Body of pancreas (tissue), 4 donors: Measurements from ENCODE around the gene EFNA1. TPM values are rescaled to one million over a fixed set of nuclear protein-coding genes. Genes with fewer than 3 reads are reported as not detected.

ENCODE experiments used
- ATAC-seq: fragments of 150-250 bp; one replicate; pipeline ENCODE4 v1.9.1; 2016
- DNase-seq, 4 donors: peaks; one replicate each; pipeline ENCODE4 v3.0.0-alpha.2; 2019
- H3K27ac ChIP-seq, 4 donors: fragments of 200-600 bp; sonication (generic); 1 replicate in 3 of 4; 2 replicates in 1 of 4; pipeline versions ENCODE4 v1.5.1 to v1.6.1; 2016 to 2019; ENCODE audit warnings: mild to moderate bottlenecking in 1 of 4, mixed read lengths in 1 of 4, moderate library complexity in 1 of 4
- H3K27me3 ChIP-seq, 2 donors: fragments of 200-600 bp; sonication (generic); one replicate each; pipeline ENCODE4 v1.6.0; 2016; ENCODE audit warnings: mild to moderate bottlenecking in 1 of 2
- H3K36me3 ChIP-seq, 2 donors: fragments of 200-600 bp; sonication (generic); replicated peaks in 1 of 2; 2 replicates each; pipeline ENCODE4 v1.5.1; 2016; ENCODE audit warnings: low read depth in 2 of 2; ENCODE audit not compliant: insufficient read depth in 1 of 2
- H3K4me1 ChIP-seq: fragments of 200-600 bp; sonication (generic); one replicate; pipeline ENCODE4 v1.6.0; 2016
- H3K4me3 ChIP-seq, 2 donors: fragments of 200-600 bp; sonication (generic); 1 replicate in 1 of 2; 2 replicates in 1 of 2; pipeline ENCODE4 v1.5.1; 2016 to 2019
- H3K9me3 ChIP-seq, 3 donors: fragments of 200-600 bp; sonication (generic); 1 replicate in 2 of 3; 2 replicates in 1 of 3; pipeline ENCODE4 v1.5.1; 2016
- POLR2A ChIP-seq, 3 donors: fragments of 450-650 bp; IDR thresholded peaks; one replicate each; pipeline ENCODE4 v1.6.1; 2016; ENCODE audit warnings: antibody characterized with exemption in 3 of 3, mild to moderate bottlenecking in 2 of 3
- WGBS, 2 donors: methylation state at CpG; one replicate each; pipeline ENCODE4 v1.1.5; 2017; 5-methylcytosine and 5-hydroxymethylcytosine counted together
- intact Hi-C: fragments of 100-400 bp; cut with DNase I; formaldehyde crosslinking; loops from one replicate; pipeline ENCODE4 v1.15.1; 2023
- total RNA-seq, 2 donors: library from RNA; depleted of rRNA; stranded (reverse); fragments of >200 nt; gene quantifications; one replicate each; pipeline ENCODE4 v1.1.0, GENCODE V29; 2016
- TF ChIP-seq, protein P1 (sequence below), 7 experiments: fragments of 450-650 bp in 4 of 7; fragments of 200-600 bp in 3 of 7; sonication (generic) in 3 of 7; IDR thresholded peaks; one replicate each; pipeline ENCODE4 v1.5.1; 2016 to 2019; ENCODE audit warnings: antibody characterized with exemption in 7 of 7

The EFNA1 gene
- total RNA-seq, 2 donors from 2014 or later = 10.5 to 20.2 TPM

DNA sequence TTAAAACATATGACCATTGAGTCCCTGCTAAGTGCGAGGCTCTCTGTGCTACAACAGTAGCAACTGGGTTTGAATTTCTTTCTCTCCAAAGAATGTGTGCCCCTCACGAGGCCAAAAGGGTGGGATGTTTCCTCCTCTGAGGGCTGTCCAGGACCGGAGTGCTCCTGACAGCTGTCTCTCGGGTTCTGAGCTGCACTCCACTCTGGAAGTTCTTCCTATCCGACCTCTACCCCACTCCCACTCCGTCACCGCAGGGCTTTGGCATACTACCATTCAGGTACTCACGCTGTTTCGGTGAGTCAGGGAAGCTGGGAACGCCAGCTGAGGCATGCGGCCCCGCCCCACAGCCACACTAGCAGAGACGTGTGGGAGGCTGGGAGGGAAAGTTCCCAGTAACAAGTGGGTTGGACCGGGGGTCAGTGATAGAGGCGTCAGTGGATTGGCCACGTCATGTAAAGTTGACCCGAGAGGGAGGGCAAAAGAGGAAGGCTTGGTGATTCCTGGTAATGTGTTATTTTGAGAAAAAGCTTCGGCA, 7.3 kb downstream of the EFNA1 start:
- no peaks in the 10 kb centered on the region for H3K9me3 ChIP-seq
- H3K4me3 ChIP-seq = no peak overlapping the region
- DNase-seq (peak; percentile 92 to 97 (median 96)), ATAC-seq (peak; percentile 76)
- intact Hi-C loops = loop anchor here (5.0 kb wide), 1 partner anchor 32 kb away; no protein-coding TSS in a partner anchor
- peak overlapping the region; percentile 94 to 99 (median 98) for H3K27ac ChIP-seq
- 5 to 7% methylated on average over 18 of the region's 18 CpGs for WGBS, 2 donors
- TF ChIP-seq, protein P1, sequence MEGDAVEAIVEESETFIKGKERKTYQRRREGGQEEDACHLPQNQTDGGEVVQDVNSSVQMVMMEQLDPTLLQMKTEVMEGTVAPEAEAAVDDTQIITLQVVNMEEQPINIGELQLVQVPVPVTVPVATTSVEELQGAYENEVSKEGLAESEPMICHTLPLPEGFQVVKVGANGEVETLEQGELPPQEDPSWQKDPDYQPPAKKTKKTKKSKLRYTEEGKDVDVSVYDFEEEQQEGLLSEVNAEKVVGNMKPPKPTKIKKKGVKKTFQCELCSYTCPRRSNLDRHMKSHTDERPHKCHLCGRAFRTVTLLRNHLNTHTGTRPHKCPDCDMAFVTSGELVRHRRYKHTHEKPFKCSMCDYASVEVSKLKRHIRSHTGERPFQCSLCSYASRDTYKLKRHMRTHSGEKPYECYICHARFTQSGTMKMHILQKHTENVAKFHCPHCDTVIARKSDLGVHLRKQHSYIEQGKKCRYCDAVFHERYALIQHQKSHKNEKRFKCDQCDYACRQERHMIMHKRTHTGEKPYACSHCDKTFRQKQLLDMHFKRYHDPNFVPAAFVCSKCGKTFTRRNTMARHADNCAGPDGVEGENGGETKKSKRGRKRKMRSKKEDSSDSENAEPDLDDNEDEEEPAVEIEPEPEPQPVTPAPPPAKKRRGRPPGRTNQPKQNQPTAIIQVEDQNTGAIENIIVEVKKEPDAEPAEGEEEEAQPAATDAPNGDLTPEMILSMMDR (IDR thresholded peaks at IDR 0.05) = no peak
- peak in 1 of 3 donors; percentile 3 for TF ChIP-seq POLR2A (IDR thresholded peaks at IDR 0.05)
- peaks cover 4 to 9% of the 10 kb centered on the region in 2 donors for H3K36me3 ChIP-seq
- no peaks in the 10 kb centered on the region for H3K27me3 ChIP-seq
- H3K4me1 ChIP-seq = peaks cover 88% of the 10 kb centered on the region

DNA sequence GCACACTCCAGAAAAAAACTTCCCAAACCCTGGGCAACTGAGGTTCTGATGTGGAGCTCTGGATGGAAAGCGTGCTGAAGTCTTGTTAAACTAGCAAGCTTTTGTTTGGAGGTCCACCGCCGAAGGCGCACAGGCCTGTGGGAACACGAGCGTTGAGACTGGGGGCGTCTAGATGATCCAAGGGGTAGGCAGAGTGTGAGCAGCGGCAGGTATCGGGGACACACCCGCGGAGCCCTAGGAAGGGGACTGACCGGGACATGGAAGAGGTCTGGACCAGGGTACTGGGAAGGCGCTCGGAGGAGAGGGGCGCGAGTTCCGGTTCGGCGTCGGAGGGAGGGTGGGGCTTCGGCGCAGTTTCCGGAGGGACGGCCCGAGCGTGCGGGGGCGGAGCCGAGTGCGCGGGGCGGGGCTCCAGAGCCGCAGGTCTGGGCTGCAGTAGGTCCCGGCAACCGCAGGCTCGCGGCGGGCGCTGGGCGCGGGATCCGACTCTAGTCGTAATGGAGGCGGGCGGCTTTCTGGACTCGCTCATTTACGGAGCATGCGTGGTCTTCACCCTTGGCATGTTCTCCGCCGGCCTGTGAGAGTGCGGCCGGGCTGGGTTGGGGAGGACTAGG, 7.8 kb downstream of the EFNA1 start, which contains the start of gene SLC50A1:
TSS of gene SLC50A1 (plus strand) at position 438 of the 614 bp plus-strand sequence. CDS start at position 498, 60 bp downstream.
- Histone ChIP-seq H3K9me3 (no peaks in the 10 kb centered on the region), H3K36me3 (peaks cover 4 to 9% of the 10 kb centered on the region in 2 donors), H3K4me3 (peak within 1 kb of the TSS; percentile 33 to 70), H3K4me1 (peaks cover 82% of the 10 kb centered on the region), H3K27ac (peak within 1 kb of the TSS; percentile 94 to 99 (median 98)), H3K27me3 (no peaks in the 10 kb centered on the region)
- intact Hi-C loops = no loop called here
- TF ChIP-seq, protein P1 (IDR thresholded peaks at IDR 0.05) = peak; percentile 22 to 74 (median 65)
- peak; percentile 87 to 92 (median 90) for TF ChIP-seq POLR2A (IDR thresholded peaks at IDR 0.05)
- WGBS, 2 donors = 0 to 2% methylated on average over 10 to 49 of the region's 52 CpGs
- peak; percentile 87 for ATAC-seq
- peak; percentile 96 to 97 (median 97) for DNase-seq

DNA sequence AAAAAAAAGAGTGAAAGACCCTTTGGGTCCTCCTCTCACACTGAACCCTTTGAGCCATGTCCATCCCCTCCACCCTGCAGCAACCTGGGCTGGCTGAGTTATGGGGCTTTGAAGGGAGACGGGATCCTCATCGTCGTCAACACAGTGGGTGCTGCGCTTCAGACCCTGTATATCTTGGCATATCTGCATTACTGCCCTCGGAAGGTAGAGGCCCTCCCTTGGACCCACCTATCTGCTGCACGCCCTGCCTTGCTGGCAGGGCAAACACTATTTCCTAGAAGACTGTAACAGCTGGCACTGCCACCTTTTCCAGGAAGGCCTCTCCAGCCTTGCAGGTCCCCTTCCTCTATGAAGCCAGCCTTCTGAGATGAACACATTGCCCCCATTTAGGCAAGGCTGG, 9.1 kb downstream of the EFNA1 start:
- peak overlapping the region; percentile 29 to 99 (median 96) for H3K27ac ChIP-seq
- H3K4me1 ChIP-seq = peaks cover 70% of the 10 kb centered on the region
- no peak for ATAC-seq
- DNase-seq = peak; percentile 27 to 55 (median 42)
- no peak overlapping the region for H3K4me3 ChIP-seq
- intact Hi-C loops = no loop called here
- H3K27me3 ChIP-seq = no peaks in the 10 kb centered on the region
- TF ChIP-seq, protein P1 (IDR thresholded peaks at IDR 0.05) = no peak
- TF ChIP-seq POLR2A (IDR thresholded peaks at IDR 0.05) = no peak
- H3K36me3 ChIP-seq = peaks cover 2 to 9% of the 10 kb centered on the region in 2 donors
- no peaks in the 10 kb centered on the region for H3K9me3 ChIP-seq
- WGBS, 2 donors = 11 to 33% methylated on average over 3 to 6 of the region's 6 CpGs

DNA sequence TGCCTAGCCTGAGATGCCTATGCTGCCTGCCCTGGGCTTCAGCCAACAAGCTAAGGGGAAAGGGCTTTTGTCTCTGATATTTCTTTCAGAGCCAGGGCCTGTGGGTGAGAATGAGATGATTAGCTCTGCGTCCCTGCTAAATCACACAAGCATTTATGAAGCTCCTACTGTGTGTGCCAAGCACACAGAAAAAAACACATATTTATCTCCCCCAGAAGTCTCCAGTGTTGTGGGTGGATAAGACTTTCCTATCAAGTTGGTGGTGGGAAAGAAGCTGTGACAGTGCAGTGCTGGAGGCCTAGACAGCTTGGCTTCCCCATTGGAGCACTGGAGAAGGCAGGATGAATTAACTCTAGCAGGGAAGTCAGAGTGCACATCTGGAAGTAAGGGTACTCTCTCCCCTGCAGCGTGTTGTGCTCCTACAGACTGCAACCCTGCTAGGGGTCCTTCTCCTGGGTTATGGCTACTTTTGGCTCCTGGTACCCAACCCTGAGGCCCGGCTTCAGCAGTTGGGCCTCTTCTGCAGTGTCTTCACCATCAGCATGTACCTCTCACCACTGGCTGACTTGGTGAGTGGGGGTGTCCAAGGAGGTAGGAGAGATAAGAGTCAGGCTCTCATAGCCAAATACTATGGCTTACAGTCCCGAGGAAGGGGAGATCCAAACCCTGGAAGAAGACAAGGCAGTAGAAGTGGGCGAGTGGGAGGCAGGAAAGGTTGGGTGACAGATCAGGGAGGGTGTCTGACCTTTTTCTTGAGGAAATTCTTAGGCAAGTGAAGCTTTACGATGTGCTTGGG, 9.7 kb downstream of the EFNA1 start:
- intact Hi-C loops = no loop called here
- DNase-seq = no peak

More for the DNA sequence above, 9.7 kb downstream of the EFNA1 start:
- TF ChIP-seq POLR2A (IDR thresholded peaks at IDR 0.05) = no peak
- TF ChIP-seq, protein P1 (IDR thresholded peaks at IDR 0.05) = no peak
- H3K36me3 ChIP-seq = peaks cover 0 to 9% of the 10 kb centered on the region in 2 donors
- H3K27me3 ChIP-seq = no peaks in the 10 kb centered on the region
- H3K4me3 ChIP-seq = no peak overlapping the region
- H3K27ac ChIP-seq = peak overlapping the region in 3 of 4 donors; percentile 94 to 99 (median 99)
- ATAC-seq = no peak
- WGBS, 2 donors = 81 to 82% methylated on average over 5 to 6 of the region's 6 CpGs
- H3K9me3 ChIP-seq = no peaks in the 10 kb centered on the region
- H3K4me1 ChIP-seq = peaks cover 64% of the 10 kb centered on the region
